Measurements from ENCODE around the gene ADPRHL1. TPM values are rescaled to one million over a fixed set of nuclear protein-coding genes. Genes with fewer than 3 reads are reported as not detected.

The ADPRHL1 gene
- total and polyA plus RNA-seq, 2 experiments from 2014 or later: 78.2 to 112 TPM

DNA sequence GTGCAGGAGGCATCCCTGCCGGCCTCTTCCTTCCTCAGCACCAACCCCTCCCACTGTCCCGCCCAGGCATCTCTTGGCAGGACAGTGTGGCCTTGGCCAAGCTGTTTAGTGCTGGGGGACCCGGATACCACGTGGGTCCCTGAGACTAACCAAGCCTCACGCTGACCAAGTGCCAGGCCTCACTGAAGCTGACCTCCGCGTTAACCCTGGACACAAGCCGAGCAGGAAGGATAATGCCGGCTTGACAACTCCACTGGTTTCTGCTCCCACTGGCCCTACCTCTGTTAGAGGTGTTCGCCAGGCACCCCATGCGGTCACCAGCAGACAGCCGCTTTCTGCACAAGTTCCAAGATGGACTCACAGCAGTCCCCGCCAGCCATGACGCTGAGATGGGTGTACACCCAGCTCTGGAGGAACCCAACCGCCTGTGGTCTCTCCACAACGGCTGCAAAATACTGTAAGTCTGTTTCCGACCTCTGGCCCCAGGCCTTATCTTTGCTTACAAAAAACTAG, 101.7 kb downstream of the ADPRHL1 start:
- TF ChIP-seq, protein P1, sequence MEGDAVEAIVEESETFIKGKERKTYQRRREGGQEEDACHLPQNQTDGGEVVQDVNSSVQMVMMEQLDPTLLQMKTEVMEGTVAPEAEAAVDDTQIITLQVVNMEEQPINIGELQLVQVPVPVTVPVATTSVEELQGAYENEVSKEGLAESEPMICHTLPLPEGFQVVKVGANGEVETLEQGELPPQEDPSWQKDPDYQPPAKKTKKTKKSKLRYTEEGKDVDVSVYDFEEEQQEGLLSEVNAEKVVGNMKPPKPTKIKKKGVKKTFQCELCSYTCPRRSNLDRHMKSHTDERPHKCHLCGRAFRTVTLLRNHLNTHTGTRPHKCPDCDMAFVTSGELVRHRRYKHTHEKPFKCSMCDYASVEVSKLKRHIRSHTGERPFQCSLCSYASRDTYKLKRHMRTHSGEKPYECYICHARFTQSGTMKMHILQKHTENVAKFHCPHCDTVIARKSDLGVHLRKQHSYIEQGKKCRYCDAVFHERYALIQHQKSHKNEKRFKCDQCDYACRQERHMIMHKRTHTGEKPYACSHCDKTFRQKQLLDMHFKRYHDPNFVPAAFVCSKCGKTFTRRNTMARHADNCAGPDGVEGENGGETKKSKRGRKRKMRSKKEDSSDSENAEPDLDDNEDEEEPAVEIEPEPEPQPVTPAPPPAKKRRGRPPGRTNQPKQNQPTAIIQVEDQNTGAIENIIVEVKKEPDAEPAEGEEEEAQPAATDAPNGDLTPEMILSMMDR (IDR thresholded peaks at IDR 0.05; ENCODE audit: low read depth, low read length): no peak
- peak in 1 of 2 donors; percentile 7 for DNase-seq (ENCODE audit: low read depth in 1 of 2, low spot score in 1 of 2)
- Histone ChIP-seq H3K27me3 (no peaks in the 10 kb centered on the region), H3K4me3 (no peak overlapping the region), H3K36me3 (no peaks in the 10 kb centered on the region), H3K27ac (no peak overlapping the region), H3K4me1 (ENCODE audit: low read depth) (no peaks in the 10 kb centered on the region), H3K9me3 (ENCODE audit: low read depth) (no peaks in the 10 kb centered on the region)

DNA sequence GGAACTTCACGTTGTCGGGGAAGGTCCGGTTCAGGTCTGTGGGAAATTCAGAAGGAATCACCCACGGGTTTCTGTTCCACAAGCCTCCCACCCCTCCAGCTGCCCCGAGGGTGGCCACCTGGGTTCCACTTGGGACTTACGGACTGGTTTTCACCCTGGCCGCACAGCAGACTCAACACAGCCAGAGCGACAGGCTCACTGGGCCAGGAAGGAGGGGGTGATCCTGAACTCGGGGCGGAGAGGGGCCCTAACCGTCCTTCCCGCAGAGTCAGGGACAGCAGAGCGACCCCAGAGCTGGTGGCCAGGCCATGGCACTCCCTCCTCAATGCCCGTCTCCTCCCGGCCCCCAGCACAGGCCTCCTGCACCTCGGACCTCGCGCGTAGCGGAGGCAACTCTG, 102.4 kb downstream of the ADPRHL1 start:
- DNase-seq (ENCODE audit: low read depth in 1 of 2, low spot score in 1 of 2): no peak
- no peak overlapping the region for H3K27ac ChIP-seq

DNA sequence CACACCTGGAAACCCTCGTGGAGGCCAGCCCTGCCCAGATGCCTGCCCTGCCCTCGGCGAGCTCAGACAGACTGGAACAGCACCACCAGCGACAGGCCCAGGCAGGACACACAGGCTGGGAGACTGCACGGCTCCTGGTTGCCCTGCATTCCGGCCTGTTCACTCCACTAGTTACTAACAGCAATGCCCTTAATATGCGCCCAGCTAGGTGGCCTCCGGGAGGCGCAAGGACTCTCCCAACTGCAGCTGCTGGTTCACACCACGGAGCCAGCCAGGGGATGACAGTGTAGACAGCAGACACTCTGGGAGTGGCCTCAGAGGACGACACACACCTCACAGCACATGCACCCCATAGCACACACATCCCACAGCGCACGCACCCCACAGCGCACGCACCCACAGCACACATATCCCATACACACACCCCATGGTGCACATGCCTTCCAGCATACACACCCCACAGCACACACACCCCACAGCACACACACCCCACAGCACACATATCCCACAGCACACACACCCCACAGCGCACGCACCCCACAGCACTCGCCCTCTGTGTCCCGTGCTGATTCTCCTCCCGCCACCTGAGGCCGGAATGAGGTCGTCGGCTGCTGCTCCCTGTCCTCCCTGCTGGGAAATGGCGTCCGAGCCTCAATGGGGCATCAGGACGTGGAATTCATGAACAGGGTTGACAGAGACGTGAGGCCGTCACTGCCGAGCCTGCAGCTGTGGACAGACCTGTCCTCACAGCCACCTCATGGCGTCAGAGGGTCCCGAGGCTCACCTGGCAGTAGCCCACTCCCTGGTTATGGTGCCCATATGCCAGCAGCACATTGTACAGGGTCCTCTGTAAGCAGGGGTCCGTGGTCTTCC, 103.0 kb downstream of the ADPRHL1 start:
- DNase-seq (ENCODE audit: low read depth in 1 of 2, low spot score in 1 of 2): no peak
- Histone ChIP-seq H3K27me3 (no peaks in the 10 kb centered on the region), H3K36me3 (no peaks in the 10 kb centered on the region)

More for the DNA sequence above, 102.4 kb downstream of the ADPRHL1 start:
- no peaks in the 10 kb centered on the region for H3K4me1 ChIP-seq (ENCODE audit: low read depth)
- no peaks in the 10 kb centered on the region for H3K36me3 ChIP-seq
- no peaks in the 10 kb centered on the region for H3K27me3 ChIP-seq
- TF ChIP-seq, protein P1 (IDR thresholded peaks at IDR 0.05; ENCODE audit: low read depth, low read length): no peak
- no peaks in the 10 kb centered on the region for H3K9me3 ChIP-seq (ENCODE audit: low read depth)
- no peak overlapping the region for H3K4me3 ChIP-seq

More for the DNA sequence above, 103.0 kb downstream of the ADPRHL1 start:
- Histone ChIP-seq H3K4me1 (ENCODE audit: low read depth) (no peaks in the 10 kb centered on the region), H3K4me3 (no peak overlapping the region), H3K27ac (no peak overlapping the region), H3K9me3 (ENCODE audit: low read depth) (no peaks in the 10 kb centered on the region)
- TF ChIP-seq, protein P1 (IDR thresholded peaks at IDR 0.05; ENCODE audit: low read depth, low read length): no peak

Other genes starting within 250 kb of the ADPRHL1 start
- gene PCID2, start 244.8 kb downstream of the ADPRHL1 start, total RNA-seq: 42.7 and 57.6 TPM in 2 replicates
- gene PCID2, start 244.8 kb downstream of the ADPRHL1 start, polyA plus RNA-seq: 52.4 and 67.0 TPM in 2 replicates
- 89.3 and 127 TPM in 2 replicates for gene CUL4A, start 243.9 kb downstream of the ADPRHL1 start, total RNA-seq
- gene CUL4A, start 243.9 kb downstream of the ADPRHL1 start, polyA plus RNA-seq: 57.7 and 71.1 TPM in 2 replicates
- 43.8 and 68.6 TPM in 2 replicates for gene LAMP1, start 156.2 kb downstream of the ADPRHL1 start, total RNA-seq
- gene LAMP1, start 156.2 kb downstream of the ADPRHL1 start, polyA plus RNA-seq: 60.8 and 83.7 TPM in 2 replicates
- 18.2 and 24.9 TPM in 2 replicates for gene GRTP1, start 89.4 kb downstream of the ADPRHL1 start, total RNA-seq
- 20.1 and 31.6 TPM in 2 replicates for gene GRTP1, start 89.4 kb downstream of the ADPRHL1 start, polyA plus RNA-seq
- gene DCUN1D2, start 37.2 kb upstream of the ADPRHL1 start, total RNA-seq: 21.2 and 32.4 TPM in 2 replicates
- 23.7 and 36.2 TPM in 2 replicates for gene DCUN1D2, start 37.2 kb upstream of the ADPRHL1 start, polyA plus RNA-seq
- gene TFDP1, start 131.3 kb upstream of the ADPRHL1 start, total RNA-seq: 36.9 and 50.2 TPM in 2 replicates
- 68.1 and 81.7 TPM in 2 replicates for gene TFDP1, start 131.3 kb upstream of the ADPRHL1 start, polyA plus RNA-seq
- gene ATP4B, start 204.7 kb upstream of the ADPRHL1 start, total RNA-seq: not detected in 2 replicates
- gene ATP4B, start 204.7 kb upstream of the ADPRHL1 start, polyA plus RNA-seq: 0.29 TPM in 1 of 2 replicates, not detected in the other
- gene GRK1, start 213.7 kb upstream of the ADPRHL1 start, total RNA-seq: 0.21 and 1.2 TPM in 2 replicates
- gene GRK1, start 213.7 kb upstream of the ADPRHL1 start, polyA plus RNA-seq: 0.13 TPM in 1 of 2 replicates, not detected in the other

Measured in cardiac muscle cell (in vitro differentiated cells and primary cell).